ENCODE data around the gene MEGF9.
"Not testable (repeated sequence)": the region's sequence is repeated elsewhere in the genome, so short reads cannot be mapped to it uniquely, and the experiment has no call there.

The MEGF9 gene

GRCh38 chr9:120655005-120655622 lies 59.2 kb downstream of the MEGF9 start:
- DNase-seq (ENCODE audit: low read depth) = no peak

DNA sequence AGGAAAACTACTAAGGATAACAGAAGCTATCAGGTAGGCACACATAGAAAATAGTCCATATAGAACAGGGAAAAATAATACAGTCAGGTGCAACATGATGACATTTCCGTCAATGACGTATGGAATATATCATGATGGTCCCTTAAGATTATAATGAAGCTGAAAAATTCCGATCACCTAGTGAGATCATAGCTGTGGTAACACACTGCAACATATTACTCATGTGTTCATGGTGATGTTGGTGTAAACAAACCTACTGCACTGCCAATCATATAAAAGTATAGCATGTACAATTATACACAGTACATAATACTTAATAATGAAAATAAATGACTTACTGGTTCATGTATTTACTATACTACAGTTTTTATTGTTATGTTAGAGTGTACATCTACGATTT lies 60.0 kb downstream of the MEGF9 start:
- DNase-seq (ENCODE audit: low read depth) = no peak

DNA sequence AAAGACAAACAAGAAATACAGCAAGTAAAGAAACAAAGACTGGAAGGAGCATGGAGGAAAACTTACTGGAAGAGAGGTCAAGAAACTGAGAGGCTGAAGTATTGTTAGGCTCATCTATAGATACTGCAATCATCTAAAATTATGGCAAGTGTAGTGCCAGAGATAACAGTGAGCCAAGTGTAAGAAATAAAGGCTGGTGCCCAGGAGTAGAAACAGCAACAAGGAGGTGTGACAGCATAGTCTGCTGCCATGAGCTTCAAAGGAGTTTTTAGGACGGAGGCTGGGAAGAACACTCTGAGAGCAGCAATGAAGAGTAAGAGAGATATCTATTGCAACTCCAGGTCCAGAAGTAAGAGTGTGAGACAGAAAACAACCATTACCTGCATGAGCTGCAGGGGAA lies 60.5 kb downstream of the MEGF9 start:
- DNase-seq (ENCODE audit: low read depth) = no peak

DNA sequence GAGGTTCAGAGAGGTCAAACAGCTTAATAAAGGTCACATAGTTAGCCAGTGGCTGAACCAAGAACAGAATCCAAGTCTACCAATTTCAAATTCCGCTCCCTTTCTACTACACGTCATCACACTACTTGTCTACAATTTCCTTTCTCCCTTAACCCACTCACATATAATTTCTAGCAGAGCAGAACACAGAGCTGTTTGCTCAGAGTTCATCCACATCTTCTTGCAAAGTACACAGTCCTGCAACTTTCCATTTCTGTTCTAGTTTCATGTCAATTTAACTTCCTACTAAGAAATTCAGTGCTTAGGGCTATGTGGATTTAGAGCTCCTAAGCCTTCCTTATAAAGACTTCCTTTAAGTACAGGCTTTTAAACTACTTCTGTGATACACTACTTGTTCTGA lies 61.3 kb downstream of the MEGF9 start:
- DNase-seq (ENCODE audit: low read depth) = no peak

DNA sequence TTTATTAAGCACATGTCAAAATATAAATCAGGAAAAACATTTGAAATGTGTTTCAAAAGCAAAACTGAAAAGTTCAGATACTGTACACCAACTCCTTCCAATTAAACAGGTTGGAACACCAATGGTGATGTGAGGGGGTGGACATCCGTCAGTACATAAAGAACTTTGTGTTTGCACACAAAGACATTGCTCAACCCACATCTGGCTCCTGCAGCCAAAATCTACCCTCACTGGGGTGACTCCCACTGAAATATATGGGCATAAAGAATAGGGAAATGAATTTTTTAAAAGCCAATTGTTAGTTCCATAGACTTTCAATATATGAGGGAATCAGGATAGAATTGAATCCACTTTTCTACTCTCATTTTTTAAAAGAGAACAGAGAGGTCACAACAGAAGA lies 63.9 kb downstream of the MEGF9 start:
- DNase-seq (ENCODE audit: low read depth) = no peak

GRCh38 chr9:120648581-120649197 lies 65.6 kb downstream of the MEGF9 start:
- no peak for DNase-seq (ENCODE audit: low read depth)

DNA sequence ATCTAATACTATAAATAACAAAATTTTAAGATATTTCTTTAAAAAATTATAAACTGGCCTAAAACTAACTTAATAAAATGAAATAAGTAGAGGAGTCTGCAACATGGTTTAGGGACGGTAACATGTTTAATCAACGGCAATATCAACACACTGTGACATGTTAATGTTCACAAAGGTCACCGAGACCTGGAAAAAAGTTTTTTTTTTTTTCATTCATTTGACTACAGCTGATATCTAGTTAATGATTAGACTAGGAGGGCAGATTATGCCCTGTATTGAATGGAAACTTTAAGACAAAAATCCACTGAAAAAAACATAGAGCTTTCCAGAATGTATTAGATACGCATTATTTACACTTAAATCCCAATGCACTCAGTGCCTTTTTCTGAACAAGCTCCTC lies 67.3 kb downstream of the MEGF9 start:
- no peak for DNase-seq (ENCODE audit: low read depth)

DNA sequence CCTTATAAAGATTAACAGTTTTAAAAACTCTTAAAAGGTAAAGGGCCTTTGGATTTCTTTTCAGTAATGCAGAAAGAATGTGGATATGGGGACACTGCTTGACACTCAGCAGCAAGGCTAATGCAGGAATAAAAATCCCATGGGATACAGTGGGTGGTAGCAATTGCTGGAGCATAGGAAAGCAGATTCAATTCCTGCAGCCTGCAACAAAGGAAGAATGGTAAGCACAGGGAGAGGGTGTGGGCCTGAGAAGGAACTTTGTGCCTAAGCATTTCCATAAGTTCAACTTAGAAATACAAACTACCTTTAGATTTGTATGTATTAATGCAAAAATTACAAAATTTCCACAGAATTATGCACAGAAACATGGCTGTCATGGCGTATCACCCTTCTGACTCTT lies 68.5 kb downstream of the MEGF9 start:
- DNase-seq (ENCODE audit: low read depth) = no peak

- DNase-seq (ENCODE audit: low read depth) = no peak
Measured at GRCh38 chr9:120643061-120643460, 71.2 kb downstream of the MEGF9 start.

DNA sequence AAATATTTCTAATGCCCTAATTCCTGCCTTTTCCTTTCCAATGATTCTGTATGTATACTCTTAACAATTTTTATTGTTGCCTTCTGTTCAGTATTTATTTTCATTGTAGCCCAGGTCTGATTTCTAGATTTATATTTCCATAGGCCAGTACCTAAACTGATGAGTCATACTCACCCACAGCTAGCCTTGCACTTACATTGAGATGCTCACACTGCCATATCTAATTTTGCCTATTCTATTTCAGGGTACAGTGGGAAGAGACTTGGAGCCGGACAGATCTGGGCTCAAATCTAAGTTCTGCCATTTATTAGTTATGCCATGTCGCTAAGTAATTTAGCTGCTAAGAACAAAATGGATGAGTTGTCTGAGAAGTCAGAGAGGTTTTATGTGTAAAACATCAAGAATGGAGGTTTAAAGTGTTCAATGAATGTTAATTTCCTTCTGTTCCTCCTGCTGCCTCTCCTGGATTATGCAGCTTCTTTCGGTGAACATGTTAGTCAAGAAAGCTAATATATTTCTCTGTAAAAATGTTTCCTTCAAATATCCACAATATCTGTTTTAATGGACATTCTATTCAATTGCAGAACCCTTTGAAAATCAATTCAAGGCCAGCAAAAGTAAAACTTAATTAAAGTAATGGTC lies 72.0 kb downstream of the MEGF9 start:
- no peak for DNase-seq (ENCODE audit: low read depth)

DNA sequence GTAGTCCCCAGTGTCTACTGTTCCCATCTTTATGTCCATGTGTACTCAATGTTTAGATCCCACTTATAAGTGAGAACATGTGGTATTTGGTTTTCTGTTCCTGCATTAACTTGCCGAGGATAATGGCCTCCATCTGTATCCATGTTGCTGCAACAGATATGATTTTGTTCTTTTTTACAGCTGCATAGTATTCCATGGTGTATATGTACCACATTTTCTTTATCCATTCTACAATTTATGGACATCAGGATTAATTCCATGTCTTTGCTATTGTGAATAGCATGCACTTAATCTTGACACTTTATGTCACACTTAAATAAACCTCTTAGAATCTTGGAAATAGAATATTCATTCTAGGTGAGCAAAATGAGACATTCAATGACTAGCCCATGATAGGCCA lies 73.4 kb downstream of the MEGF9 start:
- DNase-seq (ENCODE audit: low read depth) = not testable (repeated sequence)

- DNase-seq (ENCODE audit: low read depth) = no peak
Measured at GRCh38 chr9:120640380-120640779, 73.9 kb downstream of the MEGF9 start.

DNA sequence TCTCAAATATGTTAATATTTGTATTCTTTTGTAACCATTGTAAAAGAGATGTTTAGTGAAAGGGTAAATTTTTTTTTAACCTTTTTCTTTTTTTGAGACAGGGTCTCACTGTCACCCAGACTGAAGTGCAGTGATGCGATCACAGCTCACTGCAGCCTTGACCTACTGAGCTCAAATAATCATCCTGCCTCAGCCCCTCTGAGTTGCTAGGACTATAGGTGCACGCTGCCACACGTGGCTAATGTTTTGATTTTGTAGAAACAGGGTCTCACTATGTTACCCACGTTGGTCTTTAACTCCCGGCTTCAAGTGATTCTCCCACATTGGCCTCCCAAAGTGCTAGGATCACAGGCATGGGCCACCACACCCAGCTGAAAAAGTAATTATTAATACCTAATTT lies 76.4 kb downstream of the MEGF9 start:
- DNase-seq (ENCODE audit: low read depth) = no peak

- DNase-seq (ENCODE audit: low read depth) = no peak
Measured at GRCh38 chr9:120636194-120636957, 77.9 kb downstream of the MEGF9 start.

GRCh38 chr9:120635011-120635410 lies 79.3 kb downstream of the MEGF9 start:
- no peak for DNase-seq (ENCODE audit: low read depth)

DNA sequence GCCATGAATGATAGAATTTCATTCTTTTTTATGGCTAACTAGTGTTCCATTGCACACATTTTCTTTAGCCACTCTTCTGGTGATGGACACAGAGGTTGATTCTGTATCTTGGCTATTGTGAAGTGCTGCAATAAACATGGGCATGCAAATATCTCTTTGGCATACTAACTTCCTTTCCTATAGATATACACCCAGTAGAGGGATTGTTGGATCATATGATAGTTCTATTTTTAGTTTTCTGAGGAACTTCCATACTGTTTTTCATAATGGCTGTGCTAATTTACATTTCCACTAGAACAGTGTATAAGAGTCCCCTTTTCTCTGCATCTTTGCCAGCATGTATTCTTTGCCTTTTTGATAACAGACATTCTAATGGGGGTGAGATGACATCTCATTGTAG lies 83.9 kb downstream of the MEGF9 start:
- no peak for DNase-seq (ENCODE audit: low read depth)

- not testable (repeated sequence) for DNase-seq (ENCODE audit: low read depth)
Measured at GRCh38 chr9:120628925-120629497, 85.3 kb downstream of the MEGF9 start.

- DNase-seq (ENCODE audit: low read depth) = no peak
Measured at GRCh38 chr9:120628207-120628924, 85.9 kb downstream of the MEGF9 start.

- DNase-seq (ENCODE audit: low read depth) = no peak
Measured at GRCh38 chr9:120627073-120627472, 87.2 kb downstream of the MEGF9 start.

GRCh38 chr9:120626512-120626911 lies 87.8 kb downstream of the MEGF9 start:
- DNase-seq (ENCODE audit: low read depth) = no peak

GRCh38 chr9:120625222-120625621 lies 89.0 kb downstream of the MEGF9 start:
- DNase-seq (ENCODE audit: low read depth) = no peak

- no peak for DNase-seq (ENCODE audit: low read depth)
Measured at GRCh38 chr9:120622790-120623189, 91.5 kb downstream of the MEGF9 start.

Data from stimulated activated CD4-positive, alpha-beta T cell treated with anti-CD3 and anti-CD28 coated beads, Interleukin-2, amount 100 ng/mL, for 4 hours (primary cell).